GM12878 (cell line): ENCODE measurements around the gene CCDC57. TPM values are rescaled to one million over a fixed set of nuclear protein-coding genes. Genes with fewer than 3 reads are reported as not detected.

Experiments used
- ATF7 ChIP-seq: fragments of 450-650 bp; IDR thresholded peaks from 2 replicates; pipeline ENCODE4 v1.6.1; 2016; ENCODE audit warnings: low read depth, mild to moderate bottlenecking
- CREB1 ChIP-seq: IDR thresholded peaks from 2 replicates; pipeline ENCODE4 v1.6.1; 2012; ENCODE audit warnings: low read depth, mild to moderate bottlenecking, inconsistent platforms
- DPF2 ChIP-seq: fragments of 450-650 bp; IDR thresholded peaks from 2 replicates; pipeline ENCODE4 v1.6.1; 2017; ENCODE audit warnings: mild to moderate bottlenecking
- E4F1 ChIP-seq: fragments of 450-650 bp; IDR thresholded peaks from 2 replicates; pipeline ENCODE4 v1.6.1; 2018; ENCODE audit warnings: borderline replicate concordance, mild to moderate bottlenecking; ENCODE audit not compliant: partially characterized antibody
- GATAD2B ChIP-seq: fragments of 450-650 bp; conservative IDR thresholded peaks from 2 replicates; pipeline ENCODE4 v1.6.1; 2017; ENCODE audit warnings: low read depth, mild to moderate bottlenecking, moderate library complexity
- HDGF ChIP-seq: fragments of 450-650 bp; IDR thresholded peaks from 2 replicates; pipeline ENCODE4 v1.6.1; 2016; ENCODE audit warnings: antibody characterized with exemption
- IKZF1 ChIP-seq: fragments of 450-650 bp; conservative IDR thresholded peaks from 2 replicates; pipeline ENCODE4 v1.6.1; 2017; ENCODE audit warnings: antibody characterized with exemption, mild to moderate bottlenecking
- IKZF2 ChIP-seq, 2 experiments: fragments of 450-650 bp; IDR thresholded peaks; 2 replicates each; pipeline ENCODE4 v1.6.1; 2017; ENCODE audit warnings: mild to moderate bottlenecking in 2 of 2, moderate library complexity in 2 of 2
- IRF3 ChIP-seq: fragments of 450-650 bp; IDR thresholded peaks from 2 replicates; pipeline ENCODE4 v1.6.1; 2014; ENCODE audit warnings: mild to moderate bottlenecking
- LARP7 ChIP-seq: fragments of 450-650 bp; IDR thresholded peaks from 2 replicates; pipeline ENCODE4 v1.6.1; 2017; ENCODE audit warnings: mild to moderate bottlenecking
- MEF2A ChIP-seq: IDR thresholded peaks from 2 replicates; pipeline ENCODE4 v1.6.1; 2011; ENCODE audit warnings: low read depth, mild to moderate bottlenecking, low read length, moderate library complexity; ENCODE audit not compliant: insufficient read depth
- NBN ChIP-seq: fragments of 450-650 bp; IDR thresholded peaks from 2 replicates; pipeline ENCODE4 v1.6.1; 2016
- NRF1 ChIP-seq: conservative IDR thresholded peaks from 2 replicates; pipeline ENCODE4 v1.6.1; 2011; ENCODE audit warnings: mild to moderate bottlenecking, low read depth, low read length, improper control_type of control experiment
- POLR2A ChIP-seq: IDR thresholded peaks from 2 replicates; pipeline ENCODE4 v1.6.1; 2011; ENCODE audit warnings: low read depth, mild to moderate bottlenecking, low read length
- POU2F2 ChIP-seq: IDR thresholded peaks from 3 replicates; pipeline ENCODE4 v1.6.1; 2011; ENCODE audit warnings: low read depth, mild to moderate bottlenecking, low read length, borderline replicate concordance
- RUNX3 ChIP-seq: IDR thresholded peaks from 2 replicates; pipeline ENCODE4 v1.6.1; 2012; ENCODE audit warnings: low read length, inconsistent platforms
- SREBF2 ChIP-seq: IDR thresholded peaks from 2 replicates; pipeline ENCODE4 v1.6.1; 2012; ENCODE audit warnings: mild to moderate bottlenecking, low read length
- ZNF384 ChIP-seq: IDR thresholded peaks from 2 replicates; pipeline ENCODE4 v1.6.1; 2012; ENCODE audit warnings: low read depth, mild to moderate bottlenecking, low read length, improper control_type of control experiment, borderline replicate concordance
- ZSCAN29 ChIP-seq: fragments of 450-650 bp; IDR thresholded peaks from 2 replicates; pipeline ENCODE4 v1.6.1; 2017; ENCODE audit warnings: mild to moderate bottlenecking, moderate library complexity
- ZZZ3 ChIP-seq: IDR thresholded peaks from 2 replicates; pipeline ENCODE4 v1.6.1; 2011; ENCODE audit warnings: low read depth; ENCODE audit not compliant: control insufficient read depth, insufficient read length
- polyA plus RNA-seq, 11 experiments: library from polyadenylated mRNA; depleted of rRNA in 4 of 11; unstranded in 6 of 11; stranded (reverse) in 5 of 11; fragments of >200 nt; fragmentation: Nextera tagmentation in 4 of 11; fragmentation: Illumina TruSeq in 1 of 11; extraction: Ambion mirVana in 4 of 11; extraction: Trizol in 1 of 11; gene quantifications; 1 replicate in 1 of 11; 2 replicates in 10 of 11; pipeline versions ENCODE4 v1.2.1 to v1.2.3, GENCODE V29; 2011 to 2016; ENCODE audit warnings: inconsistent platforms in 2 of 11, missing spikeins in 2 of 11, low read depth in 1 of 11
- total RNA-seq, 4 experiments: library from RNA; depleted of rRNA in 3 of 4; stranded (reverse); fragments of >200 nt in 3 of 4; fragmentation: Illumina TruSeq in 1 of 4; extraction: Trizol in 1 of 4; gene quantifications; 2 replicates each; pipeline versions ENCODE4 v1.2.1 to v1.2.3, GENCODE V29; 2013 to 2021

Gene CCDC57
- total and polyA plus RNA-seq, 10 of the 15 experiments (the other 5 are each of a cell fraction or from before 2014, with no cell fraction given), result 5.4 to 123 (median 45.8) TPM

DNA sequence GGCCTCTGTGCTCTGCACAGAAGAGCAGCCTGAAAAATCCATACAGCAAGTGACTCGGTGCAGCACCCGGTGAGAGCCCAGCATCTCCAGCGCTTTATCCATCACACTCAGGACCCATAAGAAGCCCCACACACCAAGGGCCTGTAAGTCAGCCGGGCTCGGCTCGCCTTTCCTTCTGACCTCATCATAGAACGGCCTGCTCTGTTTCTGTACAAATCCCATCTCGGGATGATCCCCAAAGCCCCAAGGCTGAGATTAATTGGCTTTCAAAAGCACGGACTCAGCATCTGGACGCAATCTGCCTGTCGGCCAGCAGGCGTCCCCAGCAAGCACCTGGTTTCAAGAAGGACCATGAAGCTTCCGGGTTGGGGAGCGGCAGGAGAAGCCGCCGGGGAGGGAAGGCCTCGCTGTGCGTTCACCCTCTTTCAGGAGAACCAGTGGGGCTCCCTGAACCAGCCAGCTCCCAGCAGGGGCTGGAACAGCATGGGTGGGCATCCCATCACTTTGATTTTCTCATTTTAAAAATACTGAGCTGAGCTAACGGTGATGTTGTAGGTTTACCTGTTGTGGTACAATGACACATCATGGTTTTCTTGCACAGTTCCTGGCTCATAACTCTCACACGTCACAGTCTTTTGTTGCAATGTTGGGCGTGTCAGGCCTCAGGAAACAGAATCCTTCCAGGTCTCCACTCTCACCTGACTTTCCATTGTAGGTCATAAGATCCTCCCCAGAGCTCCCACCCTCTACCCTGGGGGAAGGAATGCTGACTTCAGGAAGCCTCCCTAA, 6.7 kb downstream of the CCDC57 start (continued):
- TF ChIP-seq LARP7, result peak; percentile 48; the same call in 1 of the 2 replicates
- peak; percentile 59; the same call in 1 of the 2 replicates for TF ChIP-seq NBN
- TF ChIP-seq GATAD2B, result 0 out of 2 replicates have a peak, but pooled peaks have one; percentile 29
- 0 out of 2 replicates have a peak, but pooled peaks have one; percentile 26 for TF ChIP-seq IKZF1
- peak; percentile 17; the same call in 1 of the 2 replicates for TF ChIP-seq ATF7
- peak; percentile 73 for TF ChIP-seq CREB1
- peak; percentile 45; the same call in 1 of the 2 replicates for TF ChIP-seq DPF2
- TF ChIP-seq IRF3, result no peak
- TF ChIP-seq IKZF2 (IDR thresholded peaks at IDR 0.05), result peak in 1 of 2 experiments; percentile 17; a peak in 2 of 4 replicates
- peak; percentile 61; the same call in 1 of the 3 replicates for TF ChIP-seq POU2F2
- peak; percentile 97 for TF ChIP-seq POLR2A
- TF ChIP-seq RUNX3, result peak; percentile 44
- 0 out of 2 replicates have a peak, but pooled peaks have one; percentile 23 for TF ChIP-seq MEF2A
- peak; percentile 61 for TF ChIP-seq E4F1
- peak; percentile 61; the same call in 1 of the 2 replicates for TF ChIP-seq ZSCAN29
- TF ChIP-seq SREBF2, result no peak
- TF ChIP-seq HDGF, result no peak
- no peak for TF ChIP-seq ZNF384
- TF ChIP-seq NRF1, result no peak
- TF ChIP-seq ZZZ3, result no peak
- TF ChIP-seq, all 136 proteins: peak for 36
